Suppressor macrophage treated with lipopolysaccharide for 1 hour (primary cell): Measurements from ENCODE around the gene GRAP2.
A peak's percentile ranks its signal among the peaks of the same experiment; 100 is the strongest.
"Not testable (repeated sequence)": the region's sequence is repeated elsewhere in the genome, so short reads cannot be mapped to it uniquely, and the experiment has no call there.

Source experiments
- DNase-seq, 3 donors: peaks; one replicate each; pipeline ENCODE4 v3.0.0-alpha.2; 2020 to 2022

Gene GRAP2

GRCh38 chr22:39898997-39899396 lies 1.9 kb upstream of the GRAP2 start:
- DNase-seq, result peak; percentile 42 to 68 (median 56)

- DNase-seq, result no peak
These were observed 772 bp downstream of the GRAP2 start for GRCh38 chr22:39901565-39902146.

DNA sequence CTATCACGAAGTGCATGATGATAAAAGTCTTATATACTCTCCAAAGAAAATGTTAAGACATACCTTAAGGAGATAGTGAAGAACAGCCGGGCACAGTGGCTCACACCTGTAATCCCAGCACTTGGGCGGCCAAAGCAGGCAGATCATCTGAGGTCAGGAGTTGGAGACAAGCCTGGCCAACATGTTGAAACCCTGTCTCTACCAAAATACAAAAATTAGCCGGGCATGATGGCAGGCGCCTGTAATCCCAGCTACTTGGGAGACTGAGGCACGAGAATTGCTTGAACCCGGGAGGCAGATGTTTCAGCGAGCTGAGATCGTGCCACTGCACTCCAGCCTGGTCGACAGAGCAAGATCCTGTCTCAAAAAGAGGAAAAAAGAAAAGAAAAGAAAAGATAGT lies 3.1 kb downstream of the GRAP2 start:
- not testable (repeated sequence) for DNase-seq

- DNase-seq, result no peak
These were observed 4.0 kb downstream of the GRAP2 start for GRCh38 chr22:39904862-39905261.

GRCh38 chr22:39905687-39906086 lies 4.8 kb downstream of the GRAP2 start:
- no peak for DNase-seq

DNA sequence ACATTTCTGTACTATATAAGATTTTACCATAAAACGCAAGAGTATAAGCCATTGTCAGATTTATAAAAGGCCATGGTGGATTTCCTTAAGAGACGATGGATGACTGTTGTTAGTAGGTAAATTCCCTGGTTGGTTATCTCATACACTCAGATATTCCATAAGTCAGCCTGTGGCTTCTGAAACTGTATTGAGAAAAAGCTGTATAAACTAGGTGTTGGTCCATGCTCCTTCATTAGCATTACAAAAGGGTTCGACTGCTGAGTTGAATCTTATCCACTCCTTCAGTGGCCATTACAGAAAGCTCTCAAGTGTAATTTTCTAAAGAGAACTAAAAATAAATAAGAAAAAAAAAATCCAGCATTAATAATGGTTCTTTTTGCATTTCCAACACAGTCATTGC lies 5.3 kb downstream of the GRAP2 start:
- DNase-seq, result no peak

GRCh38 chr22:39907047-39907446 lies 6.2 kb downstream of the GRAP2 start:
- no peak for DNase-seq

DNA sequence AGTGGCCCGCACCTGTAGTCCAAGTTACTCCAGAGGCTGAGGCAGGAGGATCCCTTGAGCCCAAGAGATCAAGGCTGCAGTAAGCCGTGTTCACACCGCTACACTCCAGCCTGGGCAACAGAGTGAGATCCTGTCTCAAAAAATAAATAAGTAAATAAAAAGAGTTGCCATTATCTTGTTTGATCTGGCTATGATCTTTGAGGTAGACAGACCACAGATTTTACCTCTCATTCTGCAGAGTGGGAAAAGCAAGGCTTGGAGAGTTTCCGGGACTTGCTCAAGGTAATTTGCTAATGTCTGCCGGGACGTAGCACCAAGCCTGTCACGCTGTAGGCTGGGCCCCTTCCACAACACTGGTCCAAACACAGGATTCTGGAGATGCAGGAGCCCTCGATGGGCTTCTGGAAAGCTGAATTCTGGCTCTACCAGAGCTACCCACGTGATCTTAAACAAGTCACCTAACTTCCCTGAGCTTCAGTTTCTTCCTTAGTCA lies 6.8 kb downstream of the GRAP2 start:
- no peak for DNase-seq

- no peak for DNase-seq
These were observed 7.3 kb downstream of the GRAP2 start for GRCh38 chr22:39908136-39908535.

GRCh38 chr22:39908737-39909136 lies 7.9 kb downstream of the GRAP2 start:
- peak in 2 of 3 donors; percentile 24 to 29 for DNase-seq

GRCh38 chr22:39910876-39911613 lies 10.2 kb downstream of the GRAP2 start:
- no peak for DNase-seq

DNA sequence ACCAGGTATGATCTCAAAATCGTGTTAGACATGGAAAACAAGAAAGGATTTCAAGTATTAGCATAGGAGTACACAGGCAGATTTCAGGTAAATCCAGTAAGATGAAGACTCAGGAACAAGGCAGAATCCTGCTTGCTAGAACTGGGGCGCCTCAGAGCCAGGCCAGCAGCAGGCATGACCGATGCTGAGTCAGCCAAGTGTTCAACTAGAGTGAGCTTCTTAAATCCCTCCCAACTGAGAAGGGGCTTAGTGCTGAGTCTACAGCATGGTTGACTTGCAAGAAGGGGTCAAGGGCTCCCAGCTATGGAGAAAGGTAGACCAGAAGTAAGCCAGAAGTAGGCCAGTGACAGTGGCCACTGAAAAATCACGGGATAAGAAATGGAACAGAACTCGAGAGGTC lies 12.4 kb downstream of the GRAP2 start:
- DNase-seq, result no peak

GRCh38 chr22:39913886-39914285 lies 13.0 kb downstream of the GRAP2 start:
- no peak for DNase-seq

- DNase-seq, result no peak
These were observed 13.7 kb downstream of the GRAP2 start for GRCh38 chr22:39914584-39914983.

GRCh38 chr22:39915295-39915726 lies 14.4 kb downstream of the GRAP2 start:
- no peak for DNase-seq

DNA sequence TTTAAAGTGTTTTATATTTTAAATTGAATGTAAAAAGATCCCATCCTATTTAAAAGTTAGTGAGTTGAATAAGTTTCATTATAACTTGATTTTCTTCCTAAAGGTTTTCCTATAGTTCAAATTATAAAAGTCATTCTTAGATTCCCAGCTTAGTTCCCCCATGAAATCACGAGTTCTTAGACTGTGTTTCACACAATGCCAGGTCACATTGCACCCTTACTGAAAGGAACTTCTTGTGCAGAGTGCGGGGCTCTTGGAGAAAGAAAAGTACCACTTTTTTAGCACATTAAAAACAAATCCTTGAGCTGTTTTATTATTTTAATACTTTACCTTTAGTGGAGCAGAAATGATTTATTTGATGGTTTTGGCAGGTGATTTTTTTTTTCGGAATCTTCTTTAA lies 15.6 kb downstream of the GRAP2 start:
- DNase-seq, result no peak

GRCh38 chr22:39917197-39917643 lies 16.3 kb downstream of the GRAP2 start:
- no peak for DNase-seq

GRCh38 chr22:39917776-39918495 lies 17.1 kb downstream of the GRAP2 start:
- no peak for DNase-seq

- DNase-seq, result no peak
These were observed 19.4 kb downstream of the GRAP2 start for GRCh38 chr22:39920134-39920743.

DNA sequence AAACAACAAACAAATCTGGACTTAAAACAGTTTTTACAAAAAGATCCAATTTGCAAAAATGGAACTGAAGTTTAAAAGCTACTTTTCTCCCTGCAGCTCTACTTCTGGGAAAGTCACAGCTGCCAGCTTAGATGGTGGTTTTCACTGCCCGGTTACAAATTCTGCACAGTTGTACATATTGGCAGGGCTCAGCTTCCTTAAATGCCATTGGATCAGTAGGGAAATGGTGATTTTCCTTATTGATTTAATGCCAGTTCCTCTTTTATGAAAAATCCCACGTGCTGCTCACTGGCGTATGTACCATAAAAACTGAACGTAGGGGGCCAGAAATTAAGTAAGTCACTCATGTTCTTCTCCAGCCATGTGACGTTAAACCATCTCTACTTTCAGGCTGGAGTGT lies 22.8 kb downstream of the GRAP2 start:
- peak; percentile 17 to 40 (median 26) for DNase-seq

DNA sequence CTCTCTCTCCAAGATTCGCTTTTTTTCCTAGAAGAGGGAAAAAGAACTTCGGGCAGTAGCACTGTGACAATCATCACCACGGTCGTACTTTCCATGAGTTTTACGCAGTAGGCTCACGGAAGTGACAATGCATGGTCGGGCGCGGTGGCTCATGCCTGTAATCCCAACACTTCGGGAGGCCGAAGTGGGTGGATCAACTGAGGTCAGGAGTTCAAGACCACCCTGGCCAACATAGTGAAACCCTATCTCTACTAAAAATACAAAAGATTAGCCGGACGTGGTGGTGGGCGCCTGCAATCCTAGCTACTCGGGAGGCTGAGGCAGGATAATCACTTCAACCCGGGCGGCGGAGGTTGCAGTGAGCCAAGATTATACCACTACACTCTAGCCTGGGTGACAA lies 23.4 kb downstream of the GRAP2 start:
- no peak for DNase-seq

DNA sequence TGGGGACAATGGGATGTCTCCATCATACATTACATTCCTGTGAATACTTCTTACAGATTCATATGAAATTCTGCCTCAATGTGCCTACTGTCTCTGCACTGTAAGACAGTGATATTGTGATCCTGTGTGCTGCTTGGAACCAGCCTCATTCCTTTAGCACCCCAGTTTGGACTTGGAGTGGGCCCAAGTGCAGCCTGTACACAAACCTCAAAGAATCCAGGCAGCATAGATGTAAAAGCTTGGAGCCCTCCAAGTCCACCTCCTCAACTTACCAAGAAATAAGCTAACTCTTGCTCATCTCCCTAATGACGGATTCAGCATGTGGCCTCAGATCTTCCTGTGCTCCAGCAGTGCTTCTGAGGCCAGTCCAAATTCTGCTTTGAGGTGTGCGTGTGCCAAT lies 24.4 kb downstream of the GRAP2 start:
- no peak for DNase-seq
